IPS-20b (cell line): ENCODE results near the gene HSD3B7.
"Not testable (repeated sequence)": the region's sequence is repeated elsewhere in the genome, so short reads cannot be mapped to it uniquely, and the experiment has no call there.

Experiments used
- H3K27ac ChIP-seq: one replicate; pipeline ENCODE4 v1.5.1; 2013; ENCODE audit warnings: low read length
- H3K27me3 ChIP-seq: 2 replicates; pipeline ENCODE4 v1.6.1; 2013; ENCODE audit warnings: mild to moderate bottlenecking, low read length, inconsistent platforms; ENCODE audit not compliant: insufficient read depth
- H3K36me3 ChIP-seq: 2 replicates; pipeline ENCODE4 v1.6.1; 2013; ENCODE audit warnings: low read depth, mild to moderate bottlenecking, inconsistent platforms, low read length, moderate library complexity; ENCODE audit not compliant: insufficient read depth
- H3K4me1 ChIP-seq: 2 replicates; pipeline ENCODE4 v1.6.1; 2013; ENCODE audit warnings: mild to moderate bottlenecking, control low read depth, inconsistent platforms, low read length, moderate library complexity; ENCODE audit not compliant: insufficient read depth
- H3K4me3 ChIP-seq: 2 replicates; pipeline ENCODE4 v1.5.1; 2013; ENCODE audit warnings: mild to moderate bottlenecking, low read length, inconsistent platforms
- H3K9ac ChIP-seq: 2 replicates; pipeline ENCODE4 v1.6.1; 2013; ENCODE audit warnings: low read depth, mild to moderate bottlenecking, inconsistent platforms, low read length, moderate library complexity
- H3K9me3 ChIP-seq: 2 replicates; pipeline ENCODE4 v1.6.1; 2013; ENCODE audit warnings: mild to moderate bottlenecking, low read depth, low read length, inconsistent platforms; ENCODE audit not compliant: insufficient read depth

HSD3B7 gene

DNA sequence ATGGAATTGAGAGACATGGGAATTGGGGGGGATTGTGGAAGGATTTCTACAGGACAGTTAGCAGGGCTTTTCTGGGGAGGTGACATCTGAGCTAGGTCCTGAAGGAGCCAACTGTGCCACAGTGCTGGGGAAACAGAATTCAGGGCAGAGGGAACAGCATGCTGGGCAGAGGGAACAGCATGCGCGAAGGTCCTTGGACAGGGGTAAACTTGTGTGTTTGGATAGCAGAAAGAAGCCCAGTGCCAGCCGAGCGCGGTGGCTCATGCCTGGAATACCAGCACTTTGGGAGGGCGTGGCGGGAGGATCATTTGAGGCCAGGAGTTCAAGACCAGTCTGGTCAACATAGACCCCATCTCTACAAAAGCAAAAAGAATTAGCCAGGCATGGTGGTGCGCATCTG is 21.6 kb downstream of the HSD3B7 start:
- peaks cover 3% of the 10 kb centered on the region; the same call in 1 of the 2 replicates for H3K4me1 ChIP-seq
- no peaks in the 10 kb centered on the region for H3K9me3 ChIP-seq
- peaks cover 9% of the 10 kb centered on the region for H3K27me3 ChIP-seq
- H3K27ac ChIP-seq = no peak overlapping the region
- H3K4me3 ChIP-seq = no peak overlapping the region
- no peak overlapping the region for H3K9ac ChIP-seq
- H3K36me3 ChIP-seq = no peaks in the 10 kb centered on the region

DNA sequence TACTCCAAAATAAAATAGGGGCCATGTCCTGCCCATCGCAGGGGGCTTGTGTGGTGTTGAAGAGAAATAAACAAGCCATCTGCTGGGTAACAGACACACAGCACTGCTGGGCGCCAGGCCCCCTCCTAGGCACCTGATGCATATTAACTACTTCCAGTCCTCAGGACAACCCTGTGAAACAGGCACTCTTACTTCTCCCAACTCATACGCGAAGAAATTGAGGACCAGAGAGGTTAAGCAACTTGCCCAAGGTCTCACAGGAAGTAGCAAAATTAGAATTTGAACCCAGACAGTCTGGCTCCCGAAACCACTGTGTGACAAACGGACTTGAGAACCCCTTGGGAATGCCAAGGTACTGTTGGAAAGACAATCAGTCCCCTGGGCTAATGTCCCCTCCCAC is 22.7 kb downstream of the HSD3B7 start:
- H3K9ac ChIP-seq = no peak overlapping the region
- no peak overlapping the region for H3K4me3 ChIP-seq
- peaks cover 19% of the 10 kb centered on the region for H3K27me3 ChIP-seq
- no peaks in the 10 kb centered on the region for H3K9me3 ChIP-seq
- peaks cover 3% of the 10 kb centered on the region; the same call in 1 of the 2 replicates for H3K4me1 ChIP-seq
- H3K36me3 ChIP-seq = no peaks in the 10 kb centered on the region
- no peak overlapping the region for H3K27ac ChIP-seq

DNA sequence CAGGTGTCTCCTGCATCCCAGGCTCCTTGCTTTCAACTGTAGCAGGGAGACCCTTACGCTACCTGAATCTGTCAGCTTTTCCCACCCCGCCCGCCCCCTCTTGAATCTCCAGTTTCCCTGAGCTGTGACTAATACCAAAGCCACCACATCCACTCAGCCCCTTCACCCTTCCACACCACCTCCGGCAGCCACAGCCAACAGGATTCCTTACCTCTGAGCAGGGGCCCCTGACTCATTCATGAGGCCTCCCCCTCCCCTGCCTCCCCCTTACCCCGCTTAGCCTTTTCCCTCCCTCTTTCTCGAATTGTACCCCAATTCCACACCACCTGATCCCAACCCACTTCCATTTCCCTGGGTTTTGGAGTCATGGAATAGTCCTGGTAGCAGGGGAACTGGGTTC is 23.1 kb downstream of the HSD3B7 start:
- H3K27me3 ChIP-seq = peaks cover 19% of the 10 kb centered on the region

DNA sequence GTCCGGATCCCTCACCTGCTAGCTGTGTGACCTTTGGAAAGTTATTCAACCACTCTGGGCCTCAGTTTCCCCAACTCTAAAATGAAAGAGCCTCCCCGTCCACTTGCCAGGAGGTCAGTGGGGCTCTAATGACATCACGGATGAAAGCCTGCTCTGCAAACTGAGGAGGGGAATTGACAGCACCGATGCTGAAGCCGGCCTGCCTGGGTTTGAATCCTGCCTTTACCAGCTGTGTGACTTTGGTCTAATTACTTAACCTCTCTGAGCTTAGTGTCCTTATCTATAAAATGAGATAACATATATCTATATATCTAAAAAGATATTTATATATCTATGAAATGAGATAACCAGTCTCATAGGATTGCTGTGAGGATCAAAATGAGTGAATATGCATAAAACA is 23.5 kb downstream of the HSD3B7 start:
- Histone ChIP-seq H3K9me3 (no peaks in the 10 kb centered on the region), H3K4me1 (peaks cover 3% of the 10 kb centered on the region; the same call in 1 of the 2 replicates), H3K27ac (no peak overlapping the region), H3K27me3 (peaks cover 20% of the 10 kb centered on the region), H3K36me3 (no peaks in the 10 kb centered on the region), H3K9ac (no peak overlapping the region), H3K4me3 (no peak overlapping the region)

More for the DNA sequence above, 23.1 kb downstream of the HSD3B7 start:
- Histone ChIP-seq H3K27ac (no peak overlapping the region), H3K36me3 (no peaks in the 10 kb centered on the region), H3K4me3 (no peak overlapping the region), H3K4me1 (peaks cover 3% of the 10 kb centered on the region; the same call in 1 of the 2 replicates), H3K9me3 (no peaks in the 10 kb centered on the region), H3K9ac (no peak overlapping the region)

DNA sequence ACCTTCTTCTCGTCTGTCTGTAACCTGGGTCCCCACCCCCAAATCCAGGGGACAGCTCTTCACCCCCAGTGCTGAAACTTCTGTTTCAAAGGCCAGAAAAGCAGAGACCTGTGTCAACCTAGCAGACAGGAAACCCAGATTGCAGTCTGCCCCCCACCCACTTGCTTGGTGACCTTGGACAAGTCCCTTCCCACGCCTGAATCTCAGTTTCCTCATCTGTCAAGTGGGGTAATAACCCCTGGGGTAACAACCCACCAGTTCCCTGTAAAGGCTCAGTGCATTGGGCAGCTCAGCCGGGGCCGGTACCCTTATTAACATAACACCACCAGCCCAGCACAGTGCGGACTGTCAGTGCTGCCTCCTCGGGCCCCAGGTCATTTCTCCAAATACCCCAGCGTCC is 24.1 kb downstream of the HSD3B7 start:
- no peaks in the 10 kb centered on the region for H3K36me3 ChIP-seq
- peak overlapping the region; percentile 65; the same call in 1 of the 2 replicates for H3K4me3 ChIP-seq
- H3K27ac ChIP-seq = no peak overlapping the region
- H3K9ac ChIP-seq = no peak overlapping the region
- H3K27me3 ChIP-seq = peaks cover 22% of the 10 kb centered on the region
- peaks cover 3% of the 10 kb centered on the region; the same call in 1 of the 2 replicates for H3K4me1 ChIP-seq
- no peaks in the 10 kb centered on the region for H3K9me3 ChIP-seq

DNA sequence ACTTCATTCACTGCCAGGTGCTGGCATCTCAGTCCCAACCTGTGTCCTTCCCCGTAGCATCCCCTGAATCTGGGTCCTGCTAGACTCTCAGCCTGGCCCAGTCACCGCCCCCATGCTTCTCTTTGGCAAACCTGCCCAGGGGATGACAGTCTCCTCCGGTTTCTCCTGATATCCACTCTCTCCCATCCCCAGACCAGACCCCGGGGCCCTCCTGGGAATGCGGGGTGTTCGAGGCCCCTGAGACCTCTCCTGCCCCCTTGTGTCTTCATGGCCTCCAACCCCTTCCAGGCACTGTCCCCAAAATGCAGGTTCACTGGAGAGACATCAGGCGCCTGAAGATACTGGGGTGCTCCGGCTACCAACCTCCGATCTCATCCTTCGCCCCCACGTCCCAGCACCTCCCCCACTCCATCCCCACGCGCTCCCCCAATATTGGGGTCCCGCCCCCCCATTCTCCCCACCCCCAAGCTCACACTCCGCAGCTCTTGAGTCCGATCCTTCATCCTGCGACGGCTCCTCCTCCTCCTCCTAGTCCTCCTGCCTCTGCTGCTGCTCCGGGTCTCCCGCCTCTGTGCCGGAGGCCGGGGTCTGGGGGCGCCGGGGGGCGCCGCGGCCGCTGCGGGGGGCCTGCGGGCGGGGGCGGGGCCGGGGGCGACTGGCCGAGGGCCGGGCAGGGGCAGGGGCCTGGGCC is 25.0 kb downstream of the HSD3B7 start:
- peak overlapping the region; percentile 65 for H3K4me3 ChIP-seq

DNA sequence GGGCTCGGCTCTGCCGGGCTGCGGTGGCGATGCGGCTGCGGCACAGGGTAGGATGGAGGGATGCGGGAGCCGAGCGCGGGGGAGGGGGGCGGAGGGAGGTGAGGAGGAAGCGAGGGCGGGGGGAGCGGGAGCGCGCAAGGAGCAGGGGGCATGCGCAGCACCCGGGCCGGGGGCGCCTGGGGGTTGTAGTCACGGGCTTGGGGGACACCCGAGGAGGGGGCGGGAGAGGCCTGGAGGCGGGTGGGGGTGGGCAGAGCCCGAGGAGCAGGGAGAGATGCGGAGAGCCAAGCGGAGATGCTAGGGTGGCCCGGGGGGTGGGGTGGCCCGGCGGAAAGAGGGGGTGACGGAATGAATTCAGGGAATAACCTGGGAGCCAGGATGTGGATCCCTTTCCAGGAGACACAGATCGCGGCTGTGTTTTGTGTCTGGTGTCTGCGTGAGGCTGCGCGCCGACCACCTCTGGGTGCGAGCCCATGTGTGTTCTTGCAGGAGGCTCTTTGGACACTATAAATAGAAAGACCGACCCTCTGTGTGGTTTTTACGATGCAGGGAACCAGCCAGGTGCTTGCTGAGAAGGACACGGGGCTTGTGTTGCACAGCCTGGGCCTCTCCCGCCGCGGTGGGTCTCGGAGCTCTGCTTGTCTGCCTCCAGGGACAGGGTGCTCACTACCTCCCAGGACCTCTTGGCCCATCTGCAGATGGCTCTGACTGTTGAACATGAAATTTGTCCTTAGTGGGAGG is 25.7 kb downstream of the HSD3B7 start, which contains the start of gene STX1B:
TSS of gene STX1B (minus strand) at position 54 of the 741 bp plus-strand sequence. CDS start 242 bp downstream, outside the sequence.
- Histone ChIP-seq H3K27ac (no peak within 1 kb of the TSS), H3K4me1 (peaks cover 3% of the 10 kb centered on the region; the same call in 1 of the 2 replicates), H3K4me3 (peak within 1 kb of the TSS; percentile 72), H3K9ac (peak within 1 kb of the TSS; percentile 2; the same call in 1 of the 2 replicates), H3K27me3 (peaks cover 22% of the 10 kb centered on the region), H3K36me3 (no peaks in the 10 kb centered on the region), H3K9me3 (no peaks in the 10 kb centered on the region)

More for the DNA sequence above, 25.0 kb downstream of the HSD3B7 start:
- Histone ChIP-seq H3K36me3 (no peaks in the 10 kb centered on the region), H3K4me1 (peaks cover 3% of the 10 kb centered on the region; the same call in 1 of the 2 replicates), H3K27me3 (peaks cover 22% of the 10 kb centered on the region), H3K9ac (peak overlapping the region; percentile 2; the same call in 1 of the 2 replicates), H3K9me3 (no peaks in the 10 kb centered on the region), H3K27ac (no peak overlapping the region)

DNA sequence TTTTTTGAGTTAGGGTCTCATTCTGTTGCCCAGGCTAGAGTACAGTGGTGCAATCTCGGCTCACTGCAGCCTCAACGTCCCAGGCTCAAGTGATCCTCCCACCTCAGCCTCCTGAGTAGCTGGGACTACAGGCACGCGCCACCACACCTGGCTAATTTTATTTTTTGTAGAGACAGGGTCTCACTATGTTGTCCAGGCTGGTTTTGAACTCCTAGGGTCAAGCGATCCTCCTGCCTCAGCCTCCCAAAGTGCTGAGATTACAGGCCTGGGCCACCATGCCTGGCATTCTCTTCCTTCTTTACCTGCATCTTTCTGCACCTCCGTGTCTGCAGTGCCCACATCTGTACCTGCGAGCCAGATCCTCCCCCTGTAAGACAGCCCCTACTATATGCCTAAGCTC is 26.8 kb downstream of the HSD3B7 start:
- H3K27me3 ChIP-seq = peaks cover 22% of the 10 kb centered on the region
- H3K4me3 ChIP-seq, H3K4me1 ChIP-seq, H3K27ac ChIP-seq, H3K36me3 ChIP-seq, H3K9me3 ChIP-seq, H3K9ac ChIP-seq: not testable (repeated sequence)

DNA sequence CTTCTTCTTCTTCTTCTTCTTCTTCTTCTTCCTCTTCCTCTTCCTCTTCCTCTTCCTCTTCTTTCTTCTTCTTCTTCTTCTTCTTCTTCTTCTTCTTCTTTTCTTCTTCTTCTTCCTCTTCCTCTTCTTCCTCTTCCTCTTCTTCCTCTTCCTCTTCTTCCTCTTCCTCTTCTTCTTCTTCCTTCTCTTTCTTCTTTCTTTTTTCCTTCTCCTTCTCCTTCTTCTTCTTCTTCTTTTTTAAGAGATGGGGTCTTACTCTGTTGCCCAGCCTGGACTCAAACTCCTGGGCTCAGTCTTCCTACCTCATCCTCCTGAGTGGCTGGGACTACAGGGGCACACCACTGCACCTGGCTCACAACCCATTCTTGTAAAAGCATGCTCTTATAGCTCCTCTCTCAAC is 28.3 kb downstream of the HSD3B7 start:
- not testable (repeated sequence) for H3K4me1 ChIP-seq, H3K9me3 ChIP-seq, H3K9ac ChIP-seq, H3K36me3 ChIP-seq, H3K4me3 ChIP-seq, H3K27ac ChIP-seq
- H3K27me3 ChIP-seq = peaks cover 22% of the 10 kb centered on the region

DNA sequence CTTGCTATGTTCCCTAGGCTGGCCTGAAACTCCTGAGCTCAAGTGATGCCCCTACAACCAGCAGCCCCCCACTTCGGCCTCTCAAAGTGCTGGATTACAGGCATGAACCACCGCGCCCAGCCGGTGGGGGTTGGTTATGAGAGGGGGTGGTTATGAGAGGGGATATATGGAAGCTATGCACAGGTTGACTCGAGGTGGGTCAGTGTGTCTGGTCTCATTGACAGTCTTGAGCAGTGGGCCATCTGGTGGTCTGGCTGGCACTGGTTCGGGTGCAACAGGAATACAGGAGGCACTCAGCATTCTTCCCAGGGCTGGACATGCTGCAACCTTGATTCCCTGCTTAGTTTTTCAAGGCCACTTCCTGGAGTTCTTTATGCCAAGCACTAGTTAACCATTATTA is 31.0 kb downstream of the HSD3B7 start:
- Histone ChIP-seq H3K4me3 (no peak overlapping the region), H3K27me3 (peaks cover 18% of the 10 kb centered on the region), H3K27ac (no peak overlapping the region), H3K9ac (no peak overlapping the region), H3K36me3 (no peaks in the 10 kb centered on the region), H3K4me1 (no peaks in the 10 kb centered on the region), H3K9me3 (no peaks in the 10 kb centered on the region)

DNA sequence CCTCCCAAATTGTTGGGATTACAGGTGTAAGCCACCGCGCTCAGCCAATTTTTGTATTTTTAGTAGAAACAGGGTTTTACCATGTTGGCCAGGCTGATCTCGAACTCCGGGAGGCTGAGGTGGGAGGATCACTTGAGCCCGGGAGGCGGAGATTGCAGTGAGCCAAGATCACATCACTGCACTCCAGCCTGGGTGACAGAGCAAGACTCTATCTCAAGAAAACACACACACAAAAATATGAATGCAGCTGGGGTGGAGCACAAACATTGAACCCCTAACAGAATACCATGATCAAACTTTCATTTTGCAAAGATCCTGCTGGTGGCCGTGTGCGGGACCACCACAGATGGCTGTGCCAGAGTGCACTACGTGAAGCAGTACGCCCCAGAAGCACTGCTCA is 32.7 kb downstream of the HSD3B7 start:
- H3K4me3 ChIP-seq, H3K4me1 ChIP-seq, H3K9ac ChIP-seq, H3K9me3 ChIP-seq, H3K27me3 ChIP-seq, H3K27ac ChIP-seq, H3K36me3 ChIP-seq: not testable (repeated sequence)

DNA sequence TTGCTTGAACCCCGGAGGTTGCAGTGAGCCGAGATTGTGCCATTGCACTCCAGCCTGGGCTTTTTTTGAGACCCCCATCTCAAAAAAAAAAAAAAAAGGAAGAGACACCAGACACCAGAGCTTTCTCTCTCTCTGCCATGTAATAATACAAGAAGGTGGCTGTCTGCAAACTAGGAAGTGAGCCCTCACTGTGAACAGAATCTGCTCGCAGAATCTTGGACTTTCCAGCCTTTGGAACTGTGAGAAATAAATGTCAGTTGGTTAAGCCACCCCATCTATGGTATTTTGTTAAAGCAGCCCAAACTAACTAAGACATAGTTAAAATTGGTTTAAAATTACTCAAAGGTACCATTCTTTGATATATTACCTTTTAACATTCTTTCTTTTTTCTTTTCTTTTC is 35.5 kb downstream of the HSD3B7 start:
- Histone ChIP-seq H3K9me3 (no peaks in the 10 kb centered on the region), H3K27ac (no peak overlapping the region), H3K4me3 (no peak overlapping the region), H3K27me3 (no peaks in the 10 kb centered on the region), H3K4me1 (no peaks in the 10 kb centered on the region), H3K36me3 (no peaks in the 10 kb centered on the region), H3K9ac (no peak overlapping the region)
